Upper lobe of left lung (tissue), 6 donors: ENCODE data around the gene NIPBL. TPM values are rescaled to one million over a fixed set of nuclear protein-coding genes. Genes with fewer than 3 reads are reported as not detected.

ENCODE experiments used
- ATAC-seq, 2 donors: fragments of 200-7000 bp; cut with Tn5 transposase; one replicate each; pipeline ENCODE4 v1.9.1; 2022; ENCODE audit warnings: mild to moderate bottlenecking in 2 of 2, moderate library complexity in 2 of 2; ENCODE audit not compliant: low FRiP score in 2 of 2
- DNase-seq, 2 donors: peaks; one replicate each; pipeline ENCODE4 v3.0.0-alpha.2; 2019 to 2020
- H3K27ac ChIP-seq, 4 donors: fragments of 200-600 bp; sonication (generic); one replicate each; pipeline ENCODE4 v1.5.1; 2016 to 2019
- H3K27me3 ChIP-seq, 4 donors: fragments of 200-600 bp; sonication (generic); one replicate each; pipeline ENCODE4 v1.5.1; 2017 to 2019
- H3K36me3 ChIP-seq, 4 donors: fragments of 200-600 bp; sonication (generic); one replicate each; pipeline ENCODE4 v1.5.1; 2016 to 2019
- H3K4me1 ChIP-seq, 4 donors: fragments of 200-600 bp; sonication (generic); one replicate each; pipeline ENCODE4 v1.5.1; 2018 to 2019
- H3K4me3 ChIP-seq, 4 donors: fragments of 200-600 bp; sonication (generic); one replicate each; pipeline ENCODE4 v1.5.1; 2017 to 2019; ENCODE audit warnings: mild to moderate bottlenecking in 2 of 4, moderate library complexity in 1 of 4
- H3K9me3 ChIP-seq, 4 donors: fragments of 200-600 bp; sonication (generic); one replicate each; pipeline ENCODE4 v1.5.1; 2018 to 2019
- EP300 ChIP-seq, 4 donors: sonication (generic); formaldehyde crosslinking; IDR thresholded peaks; one replicate each; pipeline ENCODE4 v1.5.1; 2017; ENCODE audit warnings: antibody characterized with exemption in 4 of 4, control low read depth in 2 of 4
- POLR2A ChIP-seq, 4 donors: fragments of 450-650 bp; IDR thresholded peaks; one replicate each; pipeline ENCODE4 v1.5.1; 2016 to 2017; ENCODE audit warnings: antibody characterized with exemption in 4 of 4, mild to moderate bottlenecking in 2 of 4
- POLR2AphosphoS5 ChIP-seq, 2 donors: sonication (generic); formaldehyde crosslinking; IDR thresholded peaks; one replicate each; pipeline ENCODE4 v1.5.1; 2017; ENCODE audit warnings: antibody characterized with exemption in 2 of 2
- WGBS, 2 donors: methylation state at CpG; one replicate each; pipeline ENCODE4 v1.1.5; 2017 to 2018; 5-methylcytosine and 5-hydroxymethylcytosine counted together
- total RNA-seq, 6 donors: library from RNA; depleted of rRNA in 4 of 6; stranded (reverse); fragments of >200 nt in 4 of 6; gene quantifications; one replicate each; pipeline versions ENCODE4 v1.1.0 to v1.2.1, GENCODE V29; 2016 to 2021
- TF ChIP-seq, protein P1 (sequence below), 6 experiments: fragments of 450-650 bp in 4 of 6; fragments of 200-600 bp in 2 of 6; sonication (generic) in 2 of 6; IDR thresholded peaks; one replicate each; pipeline ENCODE4 v1.5.1; 2016 to 2019; ENCODE audit warnings: antibody characterized with exemption in 6 of 6
- donor health status: DM: no; HTN: no; CAD: no; lungs with moderate emphysema.
- donor health status: DM: no; HTN: yes; CAD: no; lungs with severe emphysema.

NIPBL gene
- total RNA-seq, 6 donors from 2014 or later, result 39.2 to 75.2 (median 55.3) TPM

DNA sequence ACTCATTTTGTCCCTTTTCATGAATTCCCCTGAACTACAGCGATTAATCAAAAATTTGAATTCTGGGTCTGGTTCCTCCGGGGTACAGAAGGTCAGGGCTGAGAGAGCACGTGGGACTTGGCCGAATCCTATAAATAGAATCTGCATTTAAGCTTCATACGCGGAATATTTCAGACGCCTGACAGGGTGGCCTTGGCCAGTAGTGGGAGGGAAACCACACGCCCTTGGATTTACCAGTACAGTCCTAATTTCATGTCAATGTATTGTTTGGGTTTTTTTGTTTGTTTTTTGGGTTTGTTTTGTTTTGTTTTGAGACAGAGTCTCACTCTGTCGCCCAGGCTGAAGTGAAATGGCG lies 21.5 kb upstream of the NIPBL start:
- WGBS, 2 donors, result 89 to 93% methylated on average over 10 of the region's 10 CpGs
- Histone ChIP-seq H3K27ac (no peak overlapping the region), H3K9me3 (no peaks in the 10 kb centered on the region), H3K36me3 (no peaks in the 10 kb centered on the region), H3K4me3 (no peak overlapping the region), H3K27me3 (no peaks in the 10 kb centered on the region), H3K4me1 (no peaks in the 10 kb centered on the region)
- DNase-seq (no peak), ATAC-seq (no peak)
- TF ChIP-seq, protein P1, sequence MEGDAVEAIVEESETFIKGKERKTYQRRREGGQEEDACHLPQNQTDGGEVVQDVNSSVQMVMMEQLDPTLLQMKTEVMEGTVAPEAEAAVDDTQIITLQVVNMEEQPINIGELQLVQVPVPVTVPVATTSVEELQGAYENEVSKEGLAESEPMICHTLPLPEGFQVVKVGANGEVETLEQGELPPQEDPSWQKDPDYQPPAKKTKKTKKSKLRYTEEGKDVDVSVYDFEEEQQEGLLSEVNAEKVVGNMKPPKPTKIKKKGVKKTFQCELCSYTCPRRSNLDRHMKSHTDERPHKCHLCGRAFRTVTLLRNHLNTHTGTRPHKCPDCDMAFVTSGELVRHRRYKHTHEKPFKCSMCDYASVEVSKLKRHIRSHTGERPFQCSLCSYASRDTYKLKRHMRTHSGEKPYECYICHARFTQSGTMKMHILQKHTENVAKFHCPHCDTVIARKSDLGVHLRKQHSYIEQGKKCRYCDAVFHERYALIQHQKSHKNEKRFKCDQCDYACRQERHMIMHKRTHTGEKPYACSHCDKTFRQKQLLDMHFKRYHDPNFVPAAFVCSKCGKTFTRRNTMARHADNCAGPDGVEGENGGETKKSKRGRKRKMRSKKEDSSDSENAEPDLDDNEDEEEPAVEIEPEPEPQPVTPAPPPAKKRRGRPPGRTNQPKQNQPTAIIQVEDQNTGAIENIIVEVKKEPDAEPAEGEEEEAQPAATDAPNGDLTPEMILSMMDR (IDR thresholded peaks at IDR 0.05), result no peak
- TF ChIP-seq EP300 (IDR thresholded peaks at IDR 0.05) (no peak), POLR2AphosphoS5 (IDR thresholded peaks at IDR 0.05) (no peak), POLR2A (IDR thresholded peaks at IDR 0.05) (no peak)

DNA sequence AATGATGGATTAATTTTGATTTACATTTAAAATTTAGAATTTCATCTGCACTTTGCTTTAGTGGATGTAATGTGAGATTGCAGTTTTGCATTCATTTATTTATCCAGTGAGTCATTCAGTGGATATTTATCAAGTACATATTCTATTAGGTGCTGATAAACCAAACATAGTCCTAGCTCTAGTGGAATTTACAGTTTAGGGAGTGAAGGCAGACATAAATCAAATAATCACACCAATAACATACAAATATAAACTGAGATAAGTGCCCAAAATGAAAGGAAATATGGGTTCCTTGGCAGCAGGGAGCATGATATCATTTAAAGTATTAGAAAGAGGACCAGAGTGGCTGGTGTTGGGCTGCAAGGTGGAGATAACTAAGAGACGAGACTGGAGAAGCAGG lies 14.7 kb upstream of the NIPBL start:
- Histone ChIP-seq H3K4me3 (no peak overlapping the region), H3K9me3 (no peaks in the 10 kb centered on the region), H3K27ac (no peak overlapping the region), H3K27me3 (no peaks in the 10 kb centered on the region), H3K36me3 (no peaks in the 10 kb centered on the region), H3K4me1 (no peaks in the 10 kb centered on the region)
- no peak for DNase-seq
- ATAC-seq, result no peak
- 70 to 94% methylated on average over 1 of the region's 1 CpG for WGBS, 2 donors
- no peak for TF ChIP-seq EP300 (IDR thresholded peaks at IDR 0.05)
- no peak for TF ChIP-seq POLR2A (IDR thresholded peaks at IDR 0.05)
- TF ChIP-seq, protein P1 (IDR thresholded peaks at IDR 0.05), result no peak
- no peak for TF ChIP-seq POLR2AphosphoS5 (IDR thresholded peaks at IDR 0.05)

DNA sequence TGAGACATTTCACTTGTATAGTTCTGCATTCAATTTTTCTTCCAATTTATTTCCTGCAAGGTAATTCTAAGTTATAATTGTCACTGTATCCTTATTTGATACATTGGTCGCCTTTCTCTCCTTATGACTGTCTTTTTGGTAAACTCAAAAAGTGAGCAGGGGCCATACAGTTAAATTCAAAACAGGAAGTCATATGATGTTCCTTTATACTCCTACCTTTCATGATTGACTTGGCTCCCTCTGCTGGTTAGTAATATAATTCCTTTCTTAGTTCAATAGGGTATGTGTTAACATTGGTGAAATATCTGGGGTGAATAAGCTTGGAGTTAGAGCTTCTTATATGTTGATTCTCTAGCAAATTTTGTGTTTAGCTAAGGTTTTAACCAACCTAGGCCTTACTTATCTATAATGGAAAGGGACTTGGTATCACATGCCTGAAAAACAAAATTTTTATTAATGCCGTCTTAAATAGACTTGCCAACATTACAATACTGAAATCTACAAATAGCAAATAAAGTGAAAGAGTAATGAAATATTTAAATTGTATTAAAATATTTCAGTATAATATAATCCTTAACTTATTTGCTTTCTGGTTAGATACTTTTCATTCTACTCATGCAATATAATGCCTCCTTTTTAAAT lies 6.0 kb upstream of the NIPBL start:
- Histone ChIP-seq H3K27ac (no peak overlapping the region), H3K9me3 (no peaks in the 10 kb centered on the region), H3K27me3 (no peaks in the 10 kb centered on the region), H3K4me3 (no peak overlapping the region), H3K4me1 (peaks cover 13 to 24% (median 22%) of the 10 kb centered on the region in 4 donors), H3K36me3 (peaks cover 0 to 5% (median 0%) of the 10 kb centered on the region in 4 donors)
- WGBS, 2 donors, result 57 to 62% methylated on average over 2 of the region's 2 CpGs
- no peak for TF ChIP-seq EP300 (IDR thresholded peaks at IDR 0.05)
- TF ChIP-seq, protein P1 (IDR thresholded peaks at IDR 0.05), result peak; percentile 50 to 79 (median 61)
- TF ChIP-seq POLR2AphosphoS5 (IDR thresholded peaks at IDR 0.05), result no peak
- DNase-seq (no peak), ATAC-seq (peak; percentile 86)

DNA sequence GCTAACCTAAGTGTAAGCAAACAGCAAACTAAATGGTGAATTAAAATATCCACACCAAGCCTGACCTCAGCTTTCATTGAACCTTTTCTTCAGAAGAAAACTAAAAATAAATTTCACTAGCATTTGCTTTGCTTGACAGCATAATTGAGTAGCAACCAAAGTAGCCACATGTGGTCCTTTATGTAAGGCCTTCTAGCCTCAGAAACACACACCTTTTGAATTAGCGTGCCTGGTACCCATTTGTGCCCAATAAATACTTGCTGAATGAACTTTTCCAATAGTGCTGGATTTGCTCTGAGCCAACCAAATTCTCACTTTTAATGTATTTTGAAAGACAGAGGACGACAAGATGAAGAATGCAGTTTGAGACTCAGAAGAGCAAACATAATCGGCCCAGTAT lies 2.1 kb upstream of the NIPBL start:
- ATAC-seq (no peak), DNase-seq (no peak)
- Histone ChIP-seq H3K9me3 (no peaks in the 10 kb centered on the region), H3K4me3 (peak overlapping the region in 3 of 4 donors; percentile 86 to 91 (median 87)), H3K27me3 (no peaks in the 10 kb centered on the region), H3K36me3 (peaks cover 0 to 5% (median 0%) of the 10 kb centered on the region in 4 donors), H3K27ac (peak overlapping the region in 3 of 4 donors; percentile 94 to 99 (median 99)), H3K4me1 (peaks cover 19 to 38% (median 27%) of the 10 kb centered on the region in 4 donors)
- WGBS, 2 donors, result 44 to 50% methylated on average over 3 of the region's 3 CpGs
- TF ChIP-seq, protein P1 (IDR thresholded peaks at IDR 0.05), result no peak
- TF ChIP-seq POLR2A (IDR thresholded peaks at IDR 0.05), result no peak
- no peak for TF ChIP-seq EP300 (IDR thresholded peaks at IDR 0.05)
